GM21619 (cell line): Measurements from ENCODE around the gene TAF11L6.
"Not testable (repeated sequence)": the region's sequence is repeated elsewhere in the genome, so short reads cannot be mapped to it uniquely, and the experiment has no call there.

Source experiments
- ATAC-seq: cut with Tn5 transposase; IDR thresholded peaks from one replicate; pipeline ENCODE4 v1.9.1; 2021; ENCODE audit not compliant: unreplicated experiment

TAF11L6 gene

DNA sequence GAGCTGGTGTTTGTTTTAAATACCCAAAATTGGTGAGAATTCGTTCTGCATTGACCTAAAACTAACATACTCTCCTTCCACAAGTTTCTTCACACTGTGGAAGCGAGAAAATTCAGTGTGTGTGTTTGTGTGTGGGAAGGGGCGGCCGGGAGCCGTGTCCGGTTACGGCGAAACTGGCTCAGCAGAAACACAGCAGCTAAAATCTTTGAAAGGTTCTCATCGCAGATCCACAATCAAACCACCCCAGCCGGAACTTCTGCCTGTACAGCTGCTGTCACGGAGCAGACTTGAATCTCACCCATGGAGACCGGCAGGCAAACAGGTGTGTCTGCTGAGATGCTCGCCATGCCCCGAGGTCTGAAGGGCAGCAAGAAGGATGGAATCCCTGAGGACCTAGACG, at the start of gene TAF11L6:
Gene TAF11L6 (plus strand): TSS at position 301 of the 400 bp plus-strand sequence.
- not testable (repeated sequence) for ATAC-seq

DNA sequence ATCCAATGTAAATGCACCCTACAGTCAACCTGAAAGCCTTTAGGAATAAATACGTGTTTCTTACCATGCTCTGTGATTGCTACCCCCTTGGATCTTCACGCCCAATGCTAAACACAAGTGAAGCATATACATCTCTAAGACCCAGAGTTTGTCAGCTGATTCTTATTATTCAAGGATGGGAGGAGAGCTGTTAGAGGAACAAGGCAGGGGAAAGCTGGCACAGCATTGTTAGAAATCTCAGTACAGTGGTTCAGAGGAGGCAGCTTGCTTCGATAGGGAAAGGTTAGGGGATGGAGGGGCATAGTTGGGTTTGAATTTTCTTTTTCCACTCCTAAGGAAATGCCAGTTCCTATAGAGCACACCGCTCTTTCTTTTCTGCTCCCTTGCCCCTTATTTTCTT, 47.1 kb upstream of the TAF11L6 start:
- no peak for ATAC-seq

GRCh38 chr5:17482790-17483189, 45.7 kb upstream of the TAF11L6 start:
- ATAC-seq: no peak

- not testable (repeated sequence) for ATAC-seq
Observed at GRCh38 chr5:17486464-17487173, 41.9 kb upstream of the TAF11L6 start.

- no peak for ATAC-seq
Observed at GRCh38 chr5:17487174-17487512, 41.3 kb upstream of the TAF11L6 start.

- ATAC-seq: not testable (repeated sequence)
Observed at GRCh38 chr5:17491257-17491656, 37.2 kb upstream of the TAF11L6 start.

- ATAC-seq: no peak
Observed at GRCh38 chr5:17492770-17493169, 35.7 kb upstream of the TAF11L6 start.

- no peak for ATAC-seq
Observed at GRCh38 chr5:17497446-17497845, 31.0 kb upstream of the TAF11L6 start.

- not testable (repeated sequence) for ATAC-seq
Observed at GRCh38 chr5:17497931-17498330, 30.5 kb upstream of the TAF11L6 start, which contains the start of gene TAF11L2. Gene TAF11L2, plus strand, starts transcription at chr5:17498231.

DNA sequence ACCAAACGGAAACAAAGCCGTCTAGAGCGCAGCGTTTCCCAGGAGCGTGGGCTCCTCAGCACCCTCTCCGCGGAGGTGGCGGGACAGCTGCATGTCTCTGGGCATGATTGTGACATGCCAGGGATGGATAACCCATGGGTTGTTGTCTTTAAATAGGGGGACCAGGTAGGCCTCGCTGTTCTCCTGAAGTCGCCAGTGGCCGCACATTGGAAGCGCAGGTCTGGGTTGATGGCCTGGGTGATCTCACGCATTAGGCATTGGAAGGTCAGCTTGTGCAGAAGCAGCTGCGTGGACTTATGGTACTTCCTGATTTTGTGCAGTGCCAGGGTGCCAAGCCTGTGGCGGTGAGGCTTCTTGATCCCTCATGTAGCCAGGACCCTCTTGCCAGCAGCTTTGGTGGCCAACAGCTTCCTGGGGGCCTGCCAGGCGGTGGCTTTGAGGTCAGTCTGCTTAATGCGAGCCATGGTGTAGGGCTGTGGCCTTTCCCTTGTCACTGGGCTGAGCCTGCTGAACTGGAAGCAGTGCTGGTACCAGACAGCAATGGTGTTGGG, 16.6 kb upstream of the TAF11L6 start:
- ATAC-seq: no peak

DNA sequence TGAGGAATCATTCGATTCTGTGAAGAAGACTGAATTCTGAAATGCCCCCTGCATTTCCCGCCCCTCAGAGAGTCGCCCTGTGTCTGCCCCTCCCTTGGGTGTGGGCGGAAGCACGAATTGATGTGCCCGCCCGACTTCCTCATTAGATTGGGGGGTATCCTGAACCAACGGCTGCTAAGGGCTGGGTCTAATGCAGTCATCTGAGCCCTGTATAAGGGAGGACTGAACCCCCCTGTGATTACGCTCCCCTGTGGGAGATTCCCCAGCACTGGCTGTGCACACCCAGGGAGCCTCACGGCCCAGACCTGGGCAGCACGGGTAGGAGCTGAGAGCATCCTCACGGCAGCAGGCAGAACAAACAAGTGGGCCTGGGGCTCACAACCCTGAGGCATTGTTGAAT, 10.9 kb upstream of the TAF11L6 start:
- ATAC-seq: not testable (repeated sequence)

- ATAC-seq: not testable (repeated sequence)
Observed at GRCh38 chr5:17518067-17518466, 10.4 kb upstream of the TAF11L6 start, which contains the start of gene TAF11L3. Gene TAF11L3, plus strand, starts transcription at chr5:17518367.

DNA sequence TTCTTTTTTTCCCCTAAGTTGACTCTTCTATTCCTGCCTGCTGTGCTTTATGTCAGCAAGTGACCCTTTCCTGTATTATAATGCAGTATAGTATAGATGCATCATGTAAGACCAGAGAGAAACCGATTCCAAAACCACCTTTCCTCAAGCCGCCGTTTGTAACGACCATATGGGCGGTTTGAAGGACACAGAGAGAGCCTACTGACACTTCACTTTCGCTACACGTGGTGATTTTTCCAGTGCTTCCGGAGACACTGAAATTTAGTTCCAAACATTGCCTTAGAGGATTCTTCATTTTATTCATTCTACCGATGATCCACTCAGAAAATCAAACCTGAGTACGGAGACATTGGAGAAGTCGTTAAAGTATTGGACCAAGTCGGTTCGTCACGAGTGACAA, 9.0 kb upstream of the TAF11L6 start:
- ATAC-seq: not testable (repeated sequence)

DNA sequence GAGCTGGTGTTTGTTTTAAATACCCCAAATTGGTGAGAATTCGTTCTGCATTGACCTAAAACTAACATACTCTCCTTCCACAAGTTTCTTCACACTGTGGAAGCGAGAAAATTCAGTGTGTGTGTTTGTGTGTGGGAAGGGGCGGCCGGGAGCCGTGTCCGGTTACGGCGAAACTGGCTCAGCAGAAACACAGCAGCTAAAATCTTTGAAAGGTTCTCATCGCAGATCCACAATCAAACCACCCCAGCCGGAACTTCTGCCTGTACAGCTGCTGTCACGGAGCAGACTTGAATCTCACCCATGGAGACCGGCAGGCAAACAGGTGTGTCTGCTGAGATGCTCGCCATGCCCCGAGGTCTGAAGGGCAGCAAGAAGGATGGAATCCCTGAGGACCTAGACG, 7.0 kb upstream of the TAF11L6 start, which contains the start of gene TAF11L4:
Gene TAF11L4 (plus strand): TSS at position 301 of the 400 bp plus-strand sequence.
- ATAC-seq: not testable (repeated sequence)

GRCh38 chr5:17524935-17525334, 3.5 kb upstream of the TAF11L6 start, which contains the start of gene TAF11L5:
Gene TAF11L5, plus strand, starts transcription at chr5:17525235.
- ATAC-seq: not testable (repeated sequence)

DNA sequence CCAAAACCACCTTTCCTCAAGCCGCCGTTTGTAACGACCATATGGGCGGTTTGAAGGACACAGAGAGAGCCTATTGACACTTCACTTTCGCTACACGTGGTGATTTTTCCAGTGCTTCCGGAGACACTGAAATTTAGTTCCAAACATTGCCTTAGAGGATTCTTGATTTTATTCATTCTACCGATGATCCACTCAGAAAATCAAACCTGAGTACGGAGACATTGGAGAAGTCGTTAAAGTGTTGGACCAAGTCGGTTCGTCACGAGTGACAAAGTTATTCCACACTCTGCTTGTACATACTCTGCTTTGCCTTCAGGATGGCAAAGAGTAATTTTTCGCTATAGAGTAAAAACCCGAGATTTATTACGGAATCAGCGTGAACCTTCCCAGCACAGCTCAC, 2.0 kb upstream of the TAF11L6 start:
- ATAC-seq: not testable (repeated sequence)
